Natural killer cell (primary cell): ENCODE results near the gene NUTM2G. TPM values are rescaled to one million over a fixed set of nuclear protein-coding genes. Genes with fewer than 3 reads are reported as not detected.
"Not testable (repeated sequence)": the region's sequence is repeated elsewhere in the genome, so short reads cannot be mapped to it uniquely, and the experiment has no call there.

Experiments
- ATAC-seq, 3 donors: fragments of 150-1000 bp in 2 of 3; fragments of 200-7000 bp in 1 of 3; cut with Tn5 transposase; 1 replicate in 1 of 3; 2 replicates in 2 of 3; pipeline ENCODE4 v1.10.0; 2021; ENCODE audit warnings: mild to moderate bottlenecking in 2 of 3, moderate library complexity in 2 of 3
- DNase-seq, 2 donors: peaks; one replicate each; pipeline versions ENCODE4 v3.0.0 to v3.0.0-alpha.2; 2013 to 2021; ENCODE audit warnings: mixed read lengths in 1 of 2
- H3K27ac ChIP-seq: one replicate; pipeline ENCODE4 v1.5.1; 2013; ENCODE audit warnings: mild to moderate bottlenecking, low read length
- H3K27me3 ChIP-seq: one replicate; pipeline ENCODE4 v1.6.1; 2013; ENCODE audit warnings: low read length; ENCODE audit not compliant: control insufficient read depth, insufficient read depth
- H3K36me3 ChIP-seq: one replicate; pipeline ENCODE4 v1.6.1; 2013; ENCODE audit warnings: low read length; ENCODE audit not compliant: control insufficient read depth, insufficient read depth
- H3K4me1 ChIP-seq: one replicate; pipeline ENCODE4 v1.6.1; 2013; ENCODE audit warnings: low read length; ENCODE audit not compliant: control insufficient read depth, insufficient read depth
- H3K4me3 ChIP-seq: one replicate; pipeline ENCODE4 v1.5.1; 2013; ENCODE audit warnings: low read length
- H3K9me3 ChIP-seq: one replicate; pipeline ENCODE4 v1.6.1; 2013; ENCODE audit warnings: low read length; ENCODE audit not compliant: control insufficient read depth, insufficient read depth
- H3K27ac Mint-ChIP-seq, 2 donors: one replicate each; pipeline ENCODE4 v1.8.0; 2022; ENCODE audit warnings: mild to moderate bottlenecking in 2 of 2, mixed read lengths in 2 of 2, moderate library complexity in 1 of 2
- H3K27me3 Mint-ChIP-seq, 2 donors: one replicate each; pipeline ENCODE4 v1.8.0; 2022; ENCODE audit warnings: low read depth in 2 of 2, mixed read lengths in 2 of 2
- H3K36me3 Mint-ChIP-seq: one replicate; pipeline ENCODE4 v1.8.0; 2022; ENCODE audit warnings: mixed read lengths
- H3K4me1 Mint-ChIP-seq, 2 donors: one replicate each; pipeline ENCODE4 v1.8.0; 2022; ENCODE audit warnings: mixed read lengths in 2 of 2
- H3K4me3 Mint-ChIP-seq: one replicate; pipeline ENCODE4 v1.8.0; 2022; ENCODE audit warnings: mild to moderate bottlenecking, moderate library complexity, mixed read lengths
- H3K9me3 Mint-ChIP-seq, 2 donors: one replicate each; pipeline ENCODE4 v1.8.0; 2022; ENCODE audit warnings: mixed read lengths in 2 of 2
- WGBS: methylation state at CpG from one replicate; pipeline ENCODE4 v1.1.7; 2013; ENCODE audit warnings: missing lambda C conversion rate; ENCODE audit not compliant: insufficient coverage; 5-methylcytosine and 5-hydroxymethylcytosine counted together
- intact Hi-C: fragments of 100-400 bp; cut with micrococcal nuclease; formaldehyde crosslinking; loops from one replicate; pipeline ENCODE4 v1.14.2; 2022
- total RNA-seq, 4 donors: library from RNA; stranded (reverse); fragments of 120-200 nt in 1 of 4; gene quantifications; one replicate each; pipeline versions ENCODE4 v1.2.3 to v1.2.4, GENCODE V29; 2013 to 2022

NUTM2G gene
- total RNA-seq, 3 donors from 2014 or later (not counting 1 experiment from before 2014, with no cell fraction given) = not detected

- no CpG with 5 or more reads among the region's 3 CpGs for WGBS
- H3K27ac Mint-ChIP-seq, H3K36me3 ChIP-seq, H3K9me3 Mint-ChIP-seq, H3K4me1 Mint-ChIP-seq, H3K9me3 ChIP-seq, H3K27ac ChIP-seq, H3K36me3 Mint-ChIP-seq, H3K27me3 Mint-ChIP-seq, DNase-seq, H3K4me1 ChIP-seq, H3K4me3 ChIP-seq, H3K27me3 ChIP-seq, H3K4me3 Mint-ChIP-seq, intact Hi-C loops, ATAC-seq: not testable (repeated sequence)
Measured at GRCh38 chr9:96937442-96937841, 8.8 kb downstream of the NUTM2G start.

- H3K27ac ChIP-seq, H3K9me3 ChIP-seq, H3K9me3 Mint-ChIP-seq, H3K4me3 ChIP-seq, H3K27ac Mint-ChIP-seq, H3K4me1 ChIP-seq, H3K27me3 Mint-ChIP-seq, H3K36me3 ChIP-seq, DNase-seq, H3K27me3 ChIP-seq, H3K4me3 Mint-ChIP-seq, H3K36me3 Mint-ChIP-seq, ATAC-seq, H3K4me1 Mint-ChIP-seq, intact Hi-C loops: not testable (repeated sequence)
- no CpG with 5 or more reads among the region's 10 CpGs for WGBS
Measured at GRCh38 chr9:96938957-96939665, 10.5 kb downstream of the NUTM2G start.

GRCh38 chr9:96940982-96941381 lies 12.3 kb downstream of the NUTM2G start:
- H3K27ac Mint-ChIP-seq, H3K9me3 Mint-ChIP-seq, H3K4me3 ChIP-seq, H3K4me1 Mint-ChIP-seq, H3K36me3 Mint-ChIP-seq, intact Hi-C loops, H3K36me3 ChIP-seq, H3K27me3 ChIP-seq, H3K4me3 Mint-ChIP-seq, H3K4me1 ChIP-seq, H3K9me3 ChIP-seq, H3K27ac ChIP-seq, H3K27me3 Mint-ChIP-seq, DNase-seq: not testable (repeated sequence)
- ATAC-seq = peak; percentile 34 to 64 (median 56)
- WGBS = no CpG with 5 or more reads among the region's 7 CpGs

- H3K9me3 Mint-ChIP-seq, H3K27me3 Mint-ChIP-seq, intact Hi-C loops, H3K27ac Mint-ChIP-seq, H3K4me3 ChIP-seq, H3K36me3 Mint-ChIP-seq, H3K27me3 ChIP-seq, DNase-seq, H3K27ac ChIP-seq, H3K4me1 Mint-ChIP-seq, H3K4me1 ChIP-seq, H3K36me3 ChIP-seq, H3K4me3 Mint-ChIP-seq, H3K9me3 ChIP-seq, ATAC-seq: not testable (repeated sequence)
- WGBS = no CpG with 5 or more reads among the region's 8 CpGs
Measured at GRCh38 chr9:96941628-96942027, 13.0 kb downstream of the NUTM2G start.

- H3K4me3 ChIP-seq, H3K27ac Mint-ChIP-seq, H3K9me3 ChIP-seq, H3K27me3 Mint-ChIP-seq, H3K27me3 ChIP-seq, H3K4me1 ChIP-seq, H3K27ac ChIP-seq, H3K4me1 Mint-ChIP-seq, H3K9me3 Mint-ChIP-seq, H3K36me3 ChIP-seq, DNase-seq, intact Hi-C loops, H3K4me3 Mint-ChIP-seq, H3K36me3 Mint-ChIP-seq: not testable (repeated sequence)
- WGBS = no CpG with 5 or more reads among the region's 4 CpGs
- ATAC-seq = peak; percentile 21 to 47 (median 35)
Measured at GRCh38 chr9:96942181-96942580, 13.5 kb downstream of the NUTM2G start.

GRCh38 chr9:96949346-96949745 lies 20.7 kb downstream of the NUTM2G start:
- H3K4me1 Mint-ChIP-seq, H3K4me1 ChIP-seq, intact Hi-C loops, DNase-seq, H3K27ac Mint-ChIP-seq, H3K27ac ChIP-seq, H3K27me3 Mint-ChIP-seq, ATAC-seq, H3K4me3 ChIP-seq, H3K4me3 Mint-ChIP-seq, H3K9me3 ChIP-seq, H3K27me3 ChIP-seq, H3K36me3 ChIP-seq, H3K9me3 Mint-ChIP-seq, H3K36me3 Mint-ChIP-seq: not testable (repeated sequence)
- no CpG with 5 or more reads among the region's 1 CpG for WGBS

- H3K36me3 ChIP-seq, H3K4me1 ChIP-seq, ATAC-seq, H3K27ac Mint-ChIP-seq, H3K4me3 ChIP-seq, H3K27me3 ChIP-seq, H3K36me3 Mint-ChIP-seq, H3K4me1 Mint-ChIP-seq, DNase-seq, H3K27me3 Mint-ChIP-seq, H3K27ac ChIP-seq, H3K4me3 Mint-ChIP-seq, H3K9me3 ChIP-seq, intact Hi-C loops, H3K9me3 Mint-ChIP-seq: not testable (repeated sequence)
- no CpG with 5 or more reads among the region's 2 CpGs for whole genome bisulfite sequencing
Measured at GRCh38 chr9:96950539-96950938, 21.9 kb downstream of the NUTM2G start.

GRCh38 chr9:96967591-96967990 lies 38.9 kb downstream of the NUTM2G start:
- intact Hi-C loops, H3K27ac Mint-ChIP-seq, H3K36me3 ChIP-seq, H3K27me3 Mint-ChIP-seq, H3K36me3 Mint-ChIP-seq, H3K27me3 ChIP-seq, H3K4me1 ChIP-seq, DNase-seq, ATAC-seq, H3K9me3 ChIP-seq, H3K4me3 ChIP-seq, H3K27ac ChIP-seq, H3K4me3 Mint-ChIP-seq, H3K9me3 Mint-ChIP-seq: not testable (repeated sequence)
- H3K4me1 Mint-ChIP-seq = peaks cover 8 to 15% of the 10 kb centered on the region in 2 donors
- WGBS = 98% methylated on average over 5 of the region's 5 CpGs
